Activated CD4-positive, alpha-beta T cell treated with anti-CD3 and anti-CD28 coated beads, Interleukin-2, Interleukin-4, amounts not matched to agents 100 ng/mL and 50 ng/mL, durations not matched to agents 16 hours and 8 hours (primary cell): ENCODE results near the gene DLGAP1.

Experiments
- DNase-seq: peaks from one replicate; pipeline ENCODE4 v3.0.0-alpha.2; 2020; ENCODE audit warnings: low spot score

The DLGAP1 gene

GRCh38 chr18:3867236-3867635 lies 587.9 kb downstream of the DLGAP1 start:
- no peak for DNase-seq

GRCh38 chr18:3864669-3865298 lies 590.3 kb downstream of the DLGAP1 start:
- DNase-seq = no peak

DNA sequence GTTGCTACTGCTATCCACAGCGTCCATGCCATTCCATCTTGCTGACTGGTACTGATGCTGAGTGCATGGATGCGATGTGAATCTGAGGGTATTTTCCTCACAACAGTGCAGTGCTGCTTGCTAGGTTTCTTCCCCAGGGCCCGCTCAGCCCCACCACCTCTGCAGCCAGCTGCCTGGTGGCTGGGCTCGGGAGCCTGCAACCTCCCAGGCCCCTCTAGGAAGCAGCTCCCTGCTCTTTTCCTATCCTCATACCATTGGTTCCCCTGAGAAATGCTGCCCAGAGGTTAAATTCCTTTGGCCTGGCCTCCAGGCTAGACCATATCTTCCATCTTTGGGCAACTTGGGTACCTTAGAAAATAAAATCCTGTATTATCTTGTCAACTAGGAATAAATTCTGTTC lies 591.5 kb downstream of the DLGAP1 start:
- DNase-seq = no peak

DNA sequence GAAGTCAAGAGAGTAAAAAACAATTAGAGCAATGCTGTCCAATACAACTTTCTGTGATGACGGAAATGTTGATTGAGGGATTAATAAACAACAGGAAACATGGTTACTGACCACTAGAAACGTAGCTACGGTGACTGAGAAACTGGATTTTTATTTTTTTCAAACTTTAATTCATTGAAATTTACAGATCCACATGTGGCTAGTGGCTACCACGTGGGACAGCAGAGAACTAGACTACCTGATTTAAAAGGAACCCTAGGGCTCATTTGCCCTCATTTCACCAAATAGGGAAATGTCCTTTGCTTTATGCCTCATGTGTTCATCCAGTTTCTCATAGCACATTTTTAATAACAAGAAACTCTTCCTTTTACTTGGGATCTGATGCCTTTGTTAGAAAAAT lies 592.1 kb downstream of the DLGAP1 start:
- no peak for DNase-seq

DNA sequence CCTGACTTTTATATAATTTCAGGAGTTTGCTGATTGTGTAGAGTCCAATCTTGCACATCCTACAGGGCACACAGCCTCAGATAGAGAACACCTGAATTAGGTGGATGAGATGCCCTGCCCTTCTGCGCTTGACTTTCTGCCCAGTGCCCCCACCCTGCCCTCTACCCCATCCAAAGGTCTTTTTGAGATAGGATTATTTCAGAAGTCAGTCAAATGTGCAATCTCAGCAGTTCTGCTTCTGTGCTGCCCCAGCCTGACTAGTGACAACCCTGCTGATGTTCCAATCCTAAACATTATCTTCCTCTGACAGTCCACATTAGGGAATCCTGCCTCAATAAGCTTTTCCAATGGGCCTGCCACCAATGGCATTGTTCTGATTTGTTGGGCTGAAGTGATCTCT lies 593.6 kb downstream of the DLGAP1 start:
- no peak for DNase-seq

DNA sequence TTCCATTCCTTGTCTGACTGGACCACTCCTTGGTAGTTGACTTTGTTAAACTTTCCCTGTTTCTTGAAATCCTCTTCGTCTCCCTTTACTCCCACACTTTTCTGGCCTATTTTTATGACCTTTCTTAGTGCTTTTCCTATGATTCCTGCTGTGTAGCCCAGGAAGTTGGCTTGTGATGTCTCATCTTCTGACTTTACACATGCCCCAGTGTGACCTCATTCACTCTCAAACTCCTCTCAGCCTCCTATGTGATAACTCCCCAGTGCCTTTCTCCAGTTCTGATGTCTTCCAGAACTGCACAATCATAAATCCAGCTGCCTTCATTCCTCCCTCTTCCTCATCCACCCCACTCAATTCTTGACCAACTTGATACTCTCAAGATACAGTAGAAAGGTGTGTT lies 597.6 kb downstream of the DLGAP1 start:
- DNase-seq = no peak

DNA sequence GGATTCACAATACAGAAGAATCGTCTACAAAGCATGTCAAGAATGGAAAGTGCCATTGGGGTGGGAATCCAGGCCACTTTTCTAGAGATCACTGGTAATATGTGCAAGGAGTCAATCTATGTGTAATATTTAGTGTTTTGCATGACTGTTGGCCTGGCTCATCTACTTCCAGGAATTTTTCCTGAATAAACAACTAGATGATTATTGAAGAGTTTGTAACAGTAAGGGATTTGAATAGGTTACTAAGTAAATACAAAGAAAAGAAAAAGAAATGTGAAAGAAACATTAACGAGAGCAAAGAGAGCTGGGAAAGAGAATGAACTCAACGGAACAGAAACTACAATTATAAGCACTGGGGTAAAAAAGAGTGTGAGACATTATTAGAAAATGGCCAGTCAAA lies 599.1 kb downstream of the DLGAP1 start:
- DNase-seq = no peak

DNA sequence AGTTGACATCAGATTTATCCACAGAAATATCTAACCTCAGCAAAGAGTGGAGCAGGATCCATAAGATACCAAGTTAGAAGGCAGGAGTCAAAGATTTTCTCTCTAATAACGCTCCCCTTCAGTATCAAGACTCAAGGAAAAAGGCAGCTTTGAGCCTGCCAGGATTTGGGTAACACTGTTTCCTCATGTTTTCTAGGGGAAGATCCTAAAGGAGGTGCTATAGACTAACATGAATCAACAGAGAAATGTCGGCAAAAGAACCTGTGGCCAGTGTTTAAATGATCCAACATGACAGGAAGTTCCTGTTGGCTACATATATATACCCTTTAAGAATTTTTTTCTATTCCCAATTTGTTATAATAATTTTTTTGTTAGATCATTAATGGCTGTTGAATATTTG lies 602.8 kb downstream of the DLGAP1 start:
- no peak for DNase-seq

DNA sequence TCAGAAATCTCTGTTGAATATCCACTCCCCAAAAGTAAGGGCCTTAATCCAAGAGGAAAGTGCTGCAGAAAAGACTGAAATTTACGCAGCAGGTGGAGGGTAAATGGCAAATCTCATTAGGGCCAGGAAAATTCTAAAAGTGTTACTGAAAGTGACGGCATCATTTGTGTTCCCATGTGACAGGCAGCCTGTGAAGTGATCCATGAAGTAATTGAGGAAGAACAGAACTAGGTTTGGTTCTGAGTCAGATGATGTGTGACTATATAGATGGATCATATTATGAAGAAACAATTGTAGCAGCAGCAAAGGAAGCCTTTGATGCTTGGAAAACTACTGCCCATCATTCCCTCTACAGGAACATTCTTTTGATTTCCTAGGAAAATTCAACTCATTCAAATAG lies 603.9 kb downstream of the DLGAP1 start:
- DNase-seq = no peak

GRCh38 chr18:3848316-3848715 lies 606.8 kb downstream of the DLGAP1 start:
- DNase-seq = no peak

DNA sequence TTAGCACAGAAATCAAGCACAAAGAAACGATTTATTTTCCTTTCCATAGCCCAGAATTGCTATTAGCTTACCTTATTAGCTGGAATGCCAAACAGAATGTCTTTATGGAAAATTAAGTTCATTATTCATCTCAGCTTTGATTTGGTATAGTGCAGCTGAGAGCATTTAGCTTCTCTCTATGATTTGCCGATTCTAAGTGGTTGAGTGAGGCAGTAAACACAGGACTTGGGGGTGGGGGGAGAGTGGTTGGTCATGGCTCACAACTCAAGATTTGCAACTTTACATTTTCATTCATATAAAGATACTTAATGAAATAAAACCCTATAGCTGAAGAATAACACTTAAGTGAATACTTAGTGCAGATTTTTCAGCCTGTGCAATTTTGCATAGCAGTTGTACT lies 609.9 kb downstream of the DLGAP1 start:
- no peak for DNase-seq

- no peak for DNase-seq
Measured at GRCh38 chr18:3842844-3843243, 612.3 kb downstream of the DLGAP1 start.

GRCh38 chr18:3840766-3841165 lies 614.3 kb downstream of the DLGAP1 start:
- no peak for DNase-seq

GRCh38 chr18:3839581-3839981 lies 615.5 kb downstream of the DLGAP1 start:
- no peak for DNase-seq

- no peak for DNase-seq
Measured at GRCh38 chr18:3836483-3837335, 618.4 kb downstream of the DLGAP1 start.

DNA sequence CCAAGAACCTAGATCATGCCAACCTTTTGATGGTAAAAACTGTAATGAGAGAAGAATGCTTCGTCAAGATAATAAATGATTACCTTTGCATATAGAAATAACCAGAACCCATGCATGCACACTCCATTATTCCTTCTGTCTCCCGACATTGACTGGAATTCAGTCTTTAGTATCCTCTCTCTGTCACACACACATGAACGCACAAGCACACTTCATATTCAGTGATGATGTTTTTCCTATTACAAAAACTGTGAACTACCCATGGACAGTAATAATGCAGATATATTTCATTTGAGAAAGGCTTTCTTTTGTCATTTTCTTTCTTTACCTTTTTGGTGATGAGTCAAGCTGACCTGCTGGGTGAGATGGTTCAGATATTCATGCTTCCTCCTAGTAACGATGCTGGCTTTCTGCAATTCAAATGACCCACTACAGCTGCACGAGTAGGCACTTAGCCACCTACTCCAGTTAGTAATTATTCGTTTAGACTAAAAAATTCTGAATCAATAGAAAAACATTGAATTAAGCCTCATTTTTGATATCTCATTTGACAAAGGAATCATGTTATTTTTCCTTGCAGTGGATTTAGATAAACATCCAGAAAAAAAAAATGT lies 623.0 kb downstream of the DLGAP1 start:
- DNase-seq = no peak

- DNase-seq = no peak
Measured at GRCh38 chr18:3830604-3831003, 624.5 kb downstream of the DLGAP1 start.

DNA sequence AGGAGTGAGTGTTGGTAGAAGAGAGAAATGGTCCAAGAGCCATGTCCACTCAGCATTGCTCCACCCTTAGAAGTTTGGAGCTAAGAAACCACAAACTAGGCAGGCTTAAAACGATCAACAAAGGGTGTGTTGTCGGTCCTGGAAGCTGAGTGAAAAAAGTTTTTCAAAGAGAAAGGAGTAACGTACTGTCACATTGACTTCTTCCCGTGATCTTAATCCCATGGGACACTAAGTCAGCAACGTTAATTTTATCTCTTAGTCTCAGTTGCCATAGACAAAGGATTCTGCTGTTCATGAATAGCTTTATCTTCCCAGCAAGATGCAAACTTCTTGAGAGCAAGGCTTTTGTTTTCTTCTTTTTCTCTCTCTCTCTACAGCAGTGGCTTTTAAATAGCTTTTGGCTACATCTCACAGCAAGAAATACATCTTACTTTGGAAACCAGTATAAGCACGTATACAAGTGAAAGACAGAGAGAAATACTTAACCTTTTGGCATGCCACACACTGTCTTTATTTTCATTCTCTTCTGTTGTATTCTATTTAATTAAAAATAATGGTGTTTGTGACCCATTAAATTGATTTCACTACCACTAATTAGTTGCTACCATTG lies 627.8 kb downstream of the DLGAP1 start:
- DNase-seq = no peak

DNA sequence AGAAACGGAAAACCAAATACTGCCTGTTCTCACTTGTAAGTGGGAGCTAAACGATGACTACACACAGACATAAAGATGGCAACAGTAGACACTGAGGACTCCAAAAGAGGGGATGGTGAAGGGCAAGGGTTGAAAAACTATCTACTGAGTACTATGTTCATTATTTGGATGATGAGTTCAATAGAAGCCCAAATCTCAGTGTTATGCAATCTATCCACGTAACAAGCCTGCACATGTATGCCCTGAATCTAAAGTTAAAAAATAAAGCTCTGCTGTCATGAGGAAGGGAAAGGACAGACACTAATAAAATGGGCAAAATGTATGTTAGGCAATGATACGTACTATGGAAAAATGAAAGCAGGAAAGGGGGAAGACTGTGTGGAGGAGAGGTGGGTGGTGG lies 629.1 kb downstream of the DLGAP1 start:
- no peak for DNase-seq

DNA sequence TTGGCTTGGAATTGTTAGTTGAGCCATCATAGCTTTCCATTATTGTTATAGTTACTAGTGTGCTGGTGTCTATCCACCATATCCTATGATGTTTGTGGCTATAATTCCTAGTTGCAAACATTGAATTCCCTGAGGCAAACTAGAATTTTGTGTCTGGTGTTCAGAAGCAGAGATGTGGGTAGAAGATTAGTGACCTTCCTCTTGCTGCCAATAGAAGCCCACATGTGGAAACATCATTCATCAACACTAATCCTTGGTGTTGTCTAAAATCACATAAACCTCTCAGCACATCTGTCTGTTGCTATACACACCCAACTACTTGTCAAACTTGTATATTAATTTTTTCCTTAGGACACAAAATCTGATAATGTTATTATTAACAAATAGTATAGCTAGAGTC lies 631.0 kb downstream of the DLGAP1 start:
- no peak for DNase-seq

DNA sequence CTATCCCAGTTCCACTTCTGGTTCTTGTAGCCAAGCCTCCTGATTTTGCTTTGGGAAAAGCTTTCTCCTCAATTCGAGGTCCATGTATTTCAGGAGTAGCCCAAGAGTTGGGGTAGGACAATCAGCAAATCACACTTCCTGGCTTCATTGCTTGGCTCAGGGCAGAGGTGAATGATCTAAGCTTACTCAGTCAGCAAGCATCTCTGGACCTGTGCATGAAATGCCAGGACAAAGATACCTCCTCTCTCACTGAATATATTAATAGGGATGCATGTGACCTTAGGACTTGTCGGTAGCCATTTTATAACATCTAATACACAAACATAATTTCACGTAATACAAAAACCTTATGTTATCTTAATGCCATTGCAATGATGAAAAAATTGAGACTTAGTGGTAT lies 632.0 kb downstream of the DLGAP1 start:
- no peak for DNase-seq

DNA sequence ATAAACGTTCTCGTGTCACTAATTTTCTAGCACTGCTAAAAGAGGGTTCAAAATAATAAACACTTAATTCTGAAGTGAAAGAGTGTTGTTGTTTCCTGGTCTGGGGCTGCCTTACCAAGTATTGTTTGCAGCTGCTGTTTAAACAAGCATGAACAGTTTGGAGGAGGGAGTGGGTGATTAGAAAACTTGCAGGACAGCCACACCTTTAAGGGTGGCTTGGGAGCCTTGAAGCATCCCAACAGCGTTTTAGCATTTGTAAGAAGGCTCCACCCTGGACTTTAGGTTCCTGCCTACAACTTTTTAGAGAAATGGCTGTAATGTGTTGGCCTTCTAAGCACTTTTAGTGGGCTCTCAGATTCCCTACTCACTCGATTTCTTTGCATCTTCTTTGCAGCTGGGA lies 633.6 kb downstream of the DLGAP1 start:
- no peak for DNase-seq

DNA sequence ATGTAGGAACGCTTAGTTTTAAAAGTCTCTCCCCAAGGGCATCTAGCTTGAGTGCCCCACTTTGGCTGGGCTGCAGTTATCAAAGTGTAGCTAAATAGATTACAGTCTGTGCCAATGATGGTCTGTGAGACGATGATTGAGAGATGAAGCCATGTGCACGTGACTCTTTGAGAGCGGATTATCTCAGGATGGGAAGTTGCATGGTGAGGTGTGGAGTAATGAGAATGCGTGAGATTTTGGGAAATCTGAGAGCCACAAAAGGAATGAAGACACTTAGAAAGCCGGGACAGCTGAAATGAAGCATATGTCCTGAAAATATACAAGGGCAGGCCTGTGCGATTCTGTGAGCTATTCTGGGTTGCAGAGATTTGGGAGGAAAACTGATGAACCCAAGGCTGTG lies 635.1 kb downstream of the DLGAP1 start:
- DNase-seq = no peak
